PC-3 (cell line): ENCODE data around the gene B3GNT2. TPM values are rescaled to one million over a fixed set of nuclear protein-coding genes. Genes with fewer than 3 reads are reported as not detected.

Experiments
- ATAC-seq: fragments of 200-7000 bp; cut with Tn5 transposase; 2 replicates; pipeline ENCODE4 v1.9.1; 2020; ENCODE audit warnings: mild to moderate bottlenecking, moderate library complexity
- BruUV-seq: library from RNA; stranded (reverse); fragments of 400-500 nt; replicated peaks from 2 replicates; lab custom pipeline; 2021; lab: Mats Ljungman, UMichigan
- CTCF ChIA-PET: fragments of 300-600 bp; sonication (Branson Sonifier 250); formaldehyde crosslinking; loops from one replicate; lab custom pipeline; 2022; ENCODE audit warnings: antibody characterized with exemption; lab: Charles Lee
- POLR2A ChIA-PET: fragments of 300-600 bp; sonication (Branson Sonifier 250); formaldehyde crosslinking; loops from one replicate; lab custom pipeline; 2022; ENCODE audit warnings: antibody characterized with exemption; ENCODE audit not compliant: unreplicated experiment; lab: Charles Lee
- DNase-seq: peaks from one replicate; pipeline ENCODE4 v3.0.0-alpha.2; 2015
- H2AFZ ChIP-seq: fragments of 300-600 bp; sonication (generic); 2 replicates; pipeline ENCODE4 v1.6.0; 2016; ENCODE audit warnings: antibody characterized with exemption, low read length
- H3F3A ChIP-seq: fragments of 300-600 bp; sonication (generic); one replicate; pipeline ENCODE4 v1.6.0; 2017; ENCODE audit warnings: antibody characterized with exemption, low read length, control low read depth, mild to moderate bottlenecking; ENCODE audit not compliant: unreplicated experiment
- H3K27ac ChIP-seq: fragments of 300-600 bp; sonication (generic); 2 replicates; pipeline ENCODE4 v1.5.1; 2016; ENCODE audit warnings: mild to moderate bottlenecking, low read length
- H3K27me3 ChIP-seq: fragments of 300-600 bp; sonication (generic); 2 replicates; pipeline ENCODE4 v1.6.1; 2016; ENCODE audit warnings: low read length, mixed read lengths
- H3K36me3 ChIP-seq: fragments of 300-600 bp; sonication (generic); 2 replicates; pipeline ENCODE4 v1.6.1; 2016; ENCODE audit warnings: low read depth, mixed run types, low read length, mixed read lengths
- H3K4me1 ChIP-seq: fragments of 300-600 bp; sonication (generic); 2 replicates; pipeline ENCODE4 v1.5.1; 2016; ENCODE audit warnings: low read length; ENCODE audit not compliant: insufficient read depth
- H3K4me2 ChIP-seq: fragments of 300-600 bp; sonication (generic); 2 replicates; pipeline ENCODE4 v1.6.0; 2016; ENCODE audit warnings: low read length
- H3K4me3 ChIP-seq: fragments of 300-600 bp; sonication (generic); 2 replicates; pipeline ENCODE4 v1.5.1; 2016; ENCODE audit warnings: mild to moderate bottlenecking, low read length, mixed read lengths
- H3K79me2 ChIP-seq: fragments of 300-600 bp; sonication (generic); 2 replicates; pipeline ENCODE4 v1.6.1; 2017; ENCODE audit warnings: low read length, mixed read lengths
- H3K9ac ChIP-seq: fragments of 300-600 bp; sonication (generic); 2 replicates; pipeline ENCODE4 v1.6.0; 2016; ENCODE audit warnings: mild to moderate bottlenecking, low read length
- H3K9me2 ChIP-seq: fragments of 300-600 bp; sonication (generic); replicated peaks from 2 replicates; pipeline ENCODE4 v1.6.1; 2016; ENCODE audit warnings: mixed run types, low read length, mixed read lengths
- H3K9me3 ChIP-seq: fragments of 300-600 bp; sonication (generic); 2 replicates; pipeline ENCODE4 v1.6.1; 2016; ENCODE audit warnings: low read length, mixed read lengths
- H4K20me1 ChIP-seq: fragments of 300-600 bp; sonication (generic); 2 replicates; pipeline ENCODE4 v1.6.1; 2016; ENCODE audit warnings: low read length, mixed read lengths
- CTCF ChIP-seq: fragments of 300-600 bp; sonication (generic); conservative IDR thresholded peaks from 2 replicates; pipeline ENCODE4 v1.5.1; 2017; ENCODE audit warnings: antibody characterized with exemption, low read depth, mild to moderate bottlenecking, low read length
- EZH2 ChIP-seq: fragments of 300-600 bp; sonication (generic); IDR thresholded peaks from one replicate; pipeline ENCODE4 v1.6.1; 2017; ENCODE audit warnings: antibody characterized with exemption, mild to moderate bottlenecking, low read length; ENCODE audit not compliant: unreplicated experiment
- EZH2phosphoT487 ChIP-seq: fragments of 300-600 bp; sonication (generic); IDR thresholded peaks from 2 replicates; pipeline ENCODE4 v1.6.1; 2018; ENCODE audit warnings: mild to moderate bottlenecking, antibody characterized with exemption, low read length, borderline replicate concordance
- intact Hi-C: fragments of 100-400 bp; cut with micrococcal nuclease; formaldehyde crosslinking; loops from 2 replicates; pipeline ENCODE4 v1.9.0; 2023
- total RNA-seq: library from RNA; depleted of rRNA; stranded (reverse); fragments of >200 nt; gene quantifications from 2 replicates; pipeline ENCODE4 v1.2.3, GENCODE V29; 2014

Gene B3GNT2
- total RNA-seq, 1 experiment from 2014 or later = 18.0 TPM

GRCh38 chr2:62163834-62164233 lies 32.1 kb upstream of the B3GNT2 start:
- Histone ChIP-seq H3F3A (no peaks in the 10 kb centered on the region), H3K9me3 (no peaks in the 10 kb centered on the region), H3K9ac (no peak overlapping the region), H3K9me2 (no peaks in the 10 kb centered on the region), H3K36me3 (no peaks in the 10 kb centered on the region), H3K27me3 (no peaks in the 10 kb centered on the region), H3K27ac (no peak overlapping the region), H3K4me2 (no peak overlapping the region), H2AFZ (no peak overlapping the region), H4K20me1 (no peaks in the 10 kb centered on the region), H3K4me3 (no peak overlapping the region), H3K79me2 (no peaks in the 10 kb centered on the region), H3K4me1 (no peaks in the 10 kb centered on the region)
- intact Hi-C loops = no loop called here
- ATAC-seq (no peak), DNase-seq (no peak)
- CTCF ChIA-PET = no interaction called here
- BruUV-seq = no TSS peak
- TF ChIP-seq CTCF = no peak
- no peak for TF ChIP-seq EZH2
- TF ChIP-seq EZH2phosphoT487 = no peak
- POLR2A ChIA-PET = no interaction called here

GRCh38 chr2:62175728-62176127 lies 20.2 kb upstream of the B3GNT2 start:
- Histone ChIP-seq H3K4me2 (no peak overlapping the region), H3K79me2 (no peaks in the 10 kb centered on the region), H2AFZ (no peak overlapping the region), H3K4me3 (no peak overlapping the region), H4K20me1 (no peaks in the 10 kb centered on the region), H3K27ac (no peak overlapping the region), H3K9me3 (no peaks in the 10 kb centered on the region), H3K9ac (no peak overlapping the region), H3F3A (no peaks in the 10 kb centered on the region), H3K36me3 (no peaks in the 10 kb centered on the region), H3K4me1 (no peaks in the 10 kb centered on the region), H3K27me3 (no peaks in the 10 kb centered on the region), H3K9me2 (no peaks in the 10 kb centered on the region)
- TF ChIP-seq EZH2phosphoT487 (no peak), EZH2 (no peak), CTCF (no peak)
- intact Hi-C loops = no loop called here
- ChIA-PET POLR2A (no interaction called here), CTCF (no interaction called here)
- ATAC-seq = no peak
- DNase-seq = no peak
- BruUV-seq = no TSS peak

GRCh38 chr2:62176801-62177200 lies 19.1 kb upstream of the B3GNT2 start:
- no peaks in the 10 kb centered on the region for H3F3A ChIP-seq
- no peak overlapping the region for H3K9ac ChIP-seq
- no peak overlapping the region for H3K27ac ChIP-seq
- TF ChIP-seq CTCF (no peak), EZH2phosphoT487 (no peak), EZH2 (no peak)
- no TSS peak for BruUV-seq
- H3K4me3 ChIP-seq = no peak overlapping the region
- no peak overlapping the region for H2AFZ ChIP-seq
- no peaks in the 10 kb centered on the region for H3K36me3 ChIP-seq
- no peaks in the 10 kb centered on the region for H3K9me3 ChIP-seq
- CTCF ChIA-PET = no interaction called here
- intact Hi-C loops = no loop called here
- H4K20me1 ChIP-seq = no peaks in the 10 kb centered on the region
- no peak overlapping the region for H3K4me2 ChIP-seq
- POLR2A ChIA-PET = no interaction called here
- H3K79me2 ChIP-seq = no peaks in the 10 kb centered on the region
- no peaks in the 10 kb centered on the region for H3K9me2 ChIP-seq
- H3K27me3 ChIP-seq = no peaks in the 10 kb centered on the region
- H3K4me1 ChIP-seq = no peaks in the 10 kb centered on the region
- no peak for ATAC-seq
- DNase-seq = no peak
